OCI-LY3 (cell line): ENCODE measurements around the gene CNPY1.

Source experiments
- CTCF ChIP-seq: fragments of 200-600, 300-600 bp; sonication (generic); IDR thresholded peaks from 2 replicates; pipeline ENCODE4 v1.5.1; 2014; ENCODE audit warnings: antibody characterized with exemption, low read length, low read depth
- EZH2phosphoT487 ChIP-seq: fragments of 200-600 bp; shearing (Covaris generic); IDR thresholded peaks from 2 replicates; pipeline ENCODE4 v1.6.1; 2018; ENCODE audit warnings: antibody characterized with exemption, mixed run types, low read depth

GRCh38 chr7:155468785-155469148 lies 77.6 kb downstream of the CNPY1 start:
- TF ChIP-seq CTCF (no peak), EZH2phosphoT487 (no peak)
